NCI-H526 treated with DMSO at 0.1 percent for 48 hours (cell line): ENCODE data around the gene YIPF1.
"Not testable (repeated sequence)": the region's sequence is repeated elsewhere in the genome, so short reads cannot be mapped to it uniquely, and the experiment has no call there.

ENCODE experiments used
- DNase-seq: peaks from one replicate; lab custom pipeline; 2025; lab: John Stamatoyannopoulos, UW

YIPF1 gene

DNA sequence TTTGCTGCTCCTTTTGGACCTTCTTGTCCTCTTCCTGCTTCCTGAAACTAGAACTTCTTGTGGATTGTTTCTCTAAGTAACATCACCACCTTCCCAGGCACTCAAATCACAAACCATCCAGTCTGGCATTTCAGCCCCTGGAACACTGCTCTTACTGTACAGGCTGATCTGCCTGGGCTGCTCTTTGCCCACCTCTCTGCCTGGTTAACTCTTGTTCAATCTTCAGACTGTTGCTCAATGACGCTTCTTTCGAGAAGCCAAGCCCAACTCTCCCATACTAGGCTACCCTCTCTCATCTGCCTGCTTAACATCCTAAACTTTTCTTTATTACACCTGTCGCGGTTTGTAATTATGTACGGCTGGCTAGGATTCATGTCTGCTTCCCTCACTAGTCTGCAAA lies 5.0 kb upstream of the YIPF1 start:
- DNase-seq = no peak

- no peak for DNase-seq
These were observed 4.5 kb upstream of the YIPF1 start, which contains the start of gene DIO1 for GRCh38 chr1:53893999-53894636. Gene DIO1, plus strand, starts transcription at chr1:53894187. Its CDS starts 24 bp downstream, at chr1:53894211.

GRCh38 chr1:53892911-53893310 lies 3.3 kb upstream of the YIPF1 start:
- no peak for DNase-seq

- no peak for DNase-seq
These were observed 2.1 kb upstream of the YIPF1 start for GRCh38 chr1:53891678-53892077.

GRCh38 chr1:53891018-53891417 lies 1.4 kb upstream of the YIPF1 start:
- no peak for DNase-seq

DNA sequence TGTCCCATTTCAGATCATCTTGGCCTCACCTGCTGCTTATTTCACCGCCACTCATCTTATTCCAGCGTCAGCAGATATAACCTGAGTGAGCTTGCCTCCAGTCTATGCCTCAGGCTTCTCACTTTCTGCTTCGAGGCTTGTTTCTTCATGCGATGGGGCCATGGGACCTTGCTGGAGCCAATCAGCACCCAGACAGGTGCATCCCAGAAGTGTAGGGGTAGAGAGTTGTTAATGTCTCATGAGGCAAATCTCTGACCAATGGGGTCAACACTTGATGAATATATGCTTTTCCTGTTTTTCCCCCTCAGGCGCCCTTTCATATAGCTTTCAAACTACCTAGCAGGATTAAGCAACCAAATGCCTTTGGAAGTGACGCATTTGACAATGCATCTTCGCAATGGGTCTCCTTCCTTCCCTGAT lies 935 bp upstream of the YIPF1 start:
- DNase-seq = no peak

DNA sequence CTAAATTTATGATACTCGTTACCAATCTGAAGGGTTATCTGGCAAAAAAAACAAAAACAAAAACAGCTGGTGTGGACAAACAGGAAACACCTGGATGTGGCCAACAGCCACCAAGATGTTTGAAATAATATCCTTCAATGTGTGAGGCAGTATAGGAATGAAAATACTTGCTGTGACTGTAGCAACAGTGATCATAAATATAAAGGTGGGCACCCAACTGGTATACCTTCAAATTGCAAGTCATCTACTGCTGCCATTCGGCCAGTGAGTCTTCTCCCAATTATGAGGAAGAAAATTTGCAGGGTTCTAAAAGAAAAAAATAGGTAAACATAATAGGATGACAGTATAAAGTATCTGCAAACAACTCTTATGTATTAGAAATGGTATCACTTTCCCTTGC lies 916 bp downstream of the YIPF1 start:
- DNase-seq = no peak

DNA sequence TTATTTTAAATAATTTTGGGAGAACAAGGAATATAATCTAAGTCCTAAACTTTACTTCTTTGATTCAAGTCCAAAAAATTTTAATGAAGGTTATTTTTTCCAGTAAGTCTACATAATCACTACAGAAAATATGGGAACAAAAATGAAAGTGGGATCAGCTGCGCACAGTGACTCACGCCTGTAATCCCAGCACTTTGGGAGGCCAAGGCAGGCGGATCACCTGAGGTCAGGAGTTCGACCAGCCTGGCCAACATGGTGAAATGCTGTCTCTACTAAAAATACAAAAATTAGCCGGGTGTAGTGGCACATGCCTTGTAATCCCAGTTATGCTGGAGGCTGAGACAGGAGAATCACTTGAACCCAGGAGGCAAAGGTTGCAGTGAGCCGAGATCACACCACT lies 6.0 kb downstream of the YIPF1 start:
- DNase-seq = not testable (repeated sequence)

GRCh38 chr1:53881853-53882252 lies 7.7 kb downstream of the YIPF1 start:
- not testable (repeated sequence) for DNase-seq

- peak; percentile 55 for DNase-seq
These were observed 11.0 kb downstream of the YIPF1 start for GRCh38 chr1:53878492-53879105.

DNA sequence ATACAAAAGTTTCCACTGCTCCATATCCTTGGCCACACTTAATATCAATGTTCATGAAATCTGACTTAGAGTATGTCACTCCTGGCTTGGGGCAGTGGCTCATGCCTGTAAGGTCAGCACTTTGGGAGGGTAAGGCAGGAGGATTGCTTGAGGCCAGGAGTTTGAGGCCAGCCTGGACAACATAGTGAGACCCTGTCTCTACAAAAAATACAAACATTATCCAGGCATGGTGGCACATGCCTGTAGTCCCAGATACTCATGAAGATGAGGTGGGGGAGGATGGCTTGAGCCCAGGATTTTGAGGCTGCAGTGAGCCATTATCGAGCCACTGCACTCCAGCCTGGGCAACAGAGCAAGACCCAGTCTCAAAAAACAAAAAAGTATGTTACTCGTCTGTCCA lies 14.4 kb downstream of the YIPF1 start:
- not testable (repeated sequence) for DNase-seq

- no peak for DNase-seq
These were observed 17.7 kb downstream of the YIPF1 start for GRCh38 chr1:53871773-53872484.

DNA sequence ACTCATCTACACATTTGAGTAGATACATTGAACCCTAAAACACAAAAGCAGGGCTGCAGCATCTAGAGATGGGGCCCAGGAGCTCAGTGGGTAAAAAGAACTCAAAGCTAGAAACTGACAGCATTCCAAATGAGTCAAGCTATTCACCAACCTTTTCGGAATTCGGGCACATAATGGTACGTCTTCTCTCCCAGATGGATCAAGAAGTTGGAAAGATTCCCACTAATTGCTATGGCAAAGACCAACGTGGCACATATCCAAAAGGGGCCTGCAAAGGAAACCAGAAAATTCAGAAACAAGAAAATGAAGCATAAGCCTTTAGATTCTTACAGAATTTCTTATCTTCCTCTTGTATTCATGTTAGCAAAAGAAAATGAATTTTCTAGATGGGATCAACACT lies 18.4 kb downstream of the YIPF1 start:
- no peak for DNase-seq

GRCh38 chr1:53869454-53870117 lies 20.0 kb downstream of the YIPF1 start:
- DNase-seq = no peak

DNA sequence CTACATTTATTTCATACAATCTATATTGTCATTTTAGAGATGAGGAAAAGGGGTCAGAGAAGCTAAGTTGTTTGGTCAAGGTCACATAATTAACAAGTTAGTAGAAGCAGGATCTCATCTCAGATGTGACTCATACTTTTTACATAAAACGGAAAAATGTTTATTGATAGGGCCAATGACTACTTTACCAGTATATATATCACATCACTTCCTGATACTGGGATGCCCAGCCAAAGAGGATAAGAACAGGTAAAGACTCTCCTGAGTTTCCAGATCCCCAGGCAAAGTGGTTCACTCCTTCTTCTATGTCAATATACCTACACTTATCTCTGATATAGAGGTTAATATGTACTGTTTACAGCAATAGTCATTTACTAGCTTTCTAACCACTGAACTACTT lies 21.0 kb downstream of the YIPF1 start:
- DNase-seq = no peak

DNA sequence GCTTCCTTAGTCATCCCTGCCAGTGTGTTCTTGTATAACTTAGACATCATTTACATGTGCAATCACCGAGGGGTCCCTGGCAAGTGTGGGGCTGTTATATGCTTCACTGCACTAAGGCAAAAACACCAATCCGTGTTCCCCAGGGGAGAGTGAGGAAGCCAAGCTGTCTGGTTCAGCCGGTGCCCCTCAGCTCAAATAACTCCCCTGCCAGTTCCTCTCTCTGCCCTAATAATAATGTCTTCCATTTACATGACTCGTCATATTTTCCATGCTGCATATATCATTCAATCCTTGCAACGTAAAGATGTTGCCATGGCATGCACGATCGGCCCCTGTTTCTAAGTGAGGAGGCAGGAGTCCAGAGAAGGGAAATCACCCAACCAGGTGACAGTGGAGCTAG lies 27.1 kb downstream of the YIPF1 start:
- DNase-seq = peak; percentile 78

GRCh38 chr1:53860967-53861411 lies 28.6 kb downstream of the YIPF1 start:
- peak; percentile 43 for DNase-seq

DNA sequence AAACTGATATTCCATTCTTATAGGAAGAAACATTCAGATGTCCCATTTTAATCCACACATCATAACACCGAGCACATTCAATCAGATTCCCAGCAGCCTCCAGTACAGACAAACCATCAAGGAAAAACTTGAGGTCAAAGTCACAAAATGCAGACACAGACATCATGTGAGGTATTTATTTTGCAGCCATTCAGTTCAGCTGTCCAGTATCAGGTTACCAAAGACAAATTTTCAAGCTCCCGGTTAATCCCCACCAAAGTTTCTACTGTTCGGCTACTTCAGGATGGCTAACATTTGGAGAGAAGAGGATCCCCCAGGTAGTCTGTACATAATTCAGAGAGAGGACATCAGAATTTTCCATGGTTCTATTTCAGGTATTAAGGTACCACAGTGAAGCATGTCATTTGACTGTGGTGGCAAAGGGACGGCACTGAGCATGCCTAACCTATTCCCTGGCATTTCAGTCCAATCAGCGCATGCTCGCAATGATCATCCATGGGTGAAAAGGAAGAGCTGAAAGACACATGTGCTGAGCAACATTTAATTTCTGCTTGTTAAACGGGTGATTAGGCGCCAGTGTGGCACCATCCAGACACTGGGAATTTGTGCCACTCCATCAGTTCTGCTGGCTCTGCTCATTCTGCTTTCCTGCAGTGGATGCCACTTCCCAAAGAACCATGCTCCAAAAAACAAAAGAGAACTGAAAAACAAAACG lies 37.9 kb downstream of the YIPF1 start:
- DNase-seq = peak; percentile 33

- DNase-seq = no peak
These were observed 39.4 kb downstream of the YIPF1 start for GRCh38 chr1:53850082-53850673.

DNA sequence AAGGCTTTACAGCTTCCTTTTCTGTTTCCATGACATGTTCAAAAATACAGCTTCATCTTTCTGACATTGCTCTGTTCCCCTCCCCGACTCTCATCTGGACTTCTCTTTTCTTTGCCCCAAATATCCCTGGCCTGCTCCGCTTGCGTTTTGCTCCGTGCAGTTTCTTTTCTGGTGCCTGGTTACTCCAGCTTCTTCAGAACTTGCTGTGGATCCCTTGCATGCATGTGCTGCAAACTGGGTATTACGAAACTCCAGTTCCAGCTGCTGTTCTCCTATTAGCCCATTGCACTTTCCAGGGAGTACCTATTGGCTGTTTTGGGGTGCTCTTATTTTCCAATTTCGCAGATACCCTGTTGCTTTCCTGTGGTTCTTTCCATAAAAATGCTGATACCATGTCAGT lies 41.6 kb downstream of the YIPF1 start:
- no peak for DNase-seq

GRCh38 chr1:53842347-53842746 lies 47.2 kb downstream of the YIPF1 start:
- no peak for DNase-seq

DNA sequence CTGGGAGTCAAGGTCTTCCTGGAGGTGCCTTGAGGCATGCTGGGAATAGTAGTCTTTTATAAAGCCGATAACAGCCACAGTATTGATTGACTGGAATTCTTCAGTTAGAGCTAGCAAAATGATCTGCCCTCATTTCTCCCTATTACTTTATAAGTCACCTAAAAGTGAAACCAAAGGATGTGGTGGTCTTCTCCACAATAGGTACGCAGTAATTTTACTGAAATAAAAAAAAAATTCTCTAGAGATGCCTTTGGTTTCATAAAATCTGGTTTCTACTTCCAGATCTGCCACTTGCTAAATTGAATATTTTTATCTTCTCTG lies 51.0 kb downstream of the YIPF1 start:
- DNase-seq = no peak
